ENCODE results near the gene C20orf96.

Gene C20orf96

DNA sequence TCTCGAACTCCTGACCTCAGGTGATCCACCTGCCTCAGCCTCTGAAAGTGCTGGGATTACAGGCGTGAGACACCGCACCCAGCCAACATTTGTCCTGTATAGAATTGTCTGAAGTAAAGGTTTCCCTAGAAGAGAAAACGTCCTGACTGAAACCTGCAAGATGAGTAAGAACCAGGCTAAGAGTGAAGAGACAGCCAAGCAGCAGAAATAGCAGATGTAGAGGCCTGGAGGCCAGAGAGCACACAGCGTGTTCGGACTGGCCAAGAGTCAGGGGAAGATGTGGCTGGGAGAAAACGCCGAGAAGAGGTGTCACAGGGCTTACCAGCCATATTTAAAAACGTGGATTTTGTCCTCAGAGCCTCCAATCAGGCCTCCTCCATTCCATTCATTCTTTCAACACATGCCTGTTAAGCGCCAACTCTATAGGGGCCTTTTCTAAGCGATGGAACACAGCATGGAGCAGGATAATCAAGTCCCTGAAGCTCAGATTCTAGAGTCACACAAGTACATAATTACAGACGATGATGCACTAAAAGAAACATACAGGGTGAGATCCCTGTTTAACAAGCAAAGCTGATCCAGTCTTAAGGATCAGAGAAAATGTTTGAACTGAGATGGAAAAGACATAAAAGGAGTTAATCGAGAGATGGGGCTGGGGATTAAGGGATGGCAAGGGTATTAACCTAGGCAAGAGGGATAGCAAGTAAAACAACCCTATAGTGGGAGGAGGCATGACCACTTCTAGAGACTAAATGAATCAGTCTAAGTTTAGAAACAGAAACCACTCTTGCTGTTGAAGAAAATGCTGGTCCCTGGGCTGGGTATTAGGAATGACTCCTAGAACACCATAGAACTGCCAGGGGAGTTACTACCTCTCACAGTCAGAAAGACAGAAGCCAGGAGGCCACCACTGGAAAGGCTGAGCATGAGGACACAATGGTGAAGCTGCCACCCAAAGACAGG is 11.6 kb upstream of the C20orf96 start:
- DNase-seq (ENCODE audit: low read depth) = no peak
- no peak overlapping the region for H3K4me3 ChIP-seq (ENCODE audit: control insufficient read depth, low read depth, low read length)
- TF ChIP-seq, protein P1, sequence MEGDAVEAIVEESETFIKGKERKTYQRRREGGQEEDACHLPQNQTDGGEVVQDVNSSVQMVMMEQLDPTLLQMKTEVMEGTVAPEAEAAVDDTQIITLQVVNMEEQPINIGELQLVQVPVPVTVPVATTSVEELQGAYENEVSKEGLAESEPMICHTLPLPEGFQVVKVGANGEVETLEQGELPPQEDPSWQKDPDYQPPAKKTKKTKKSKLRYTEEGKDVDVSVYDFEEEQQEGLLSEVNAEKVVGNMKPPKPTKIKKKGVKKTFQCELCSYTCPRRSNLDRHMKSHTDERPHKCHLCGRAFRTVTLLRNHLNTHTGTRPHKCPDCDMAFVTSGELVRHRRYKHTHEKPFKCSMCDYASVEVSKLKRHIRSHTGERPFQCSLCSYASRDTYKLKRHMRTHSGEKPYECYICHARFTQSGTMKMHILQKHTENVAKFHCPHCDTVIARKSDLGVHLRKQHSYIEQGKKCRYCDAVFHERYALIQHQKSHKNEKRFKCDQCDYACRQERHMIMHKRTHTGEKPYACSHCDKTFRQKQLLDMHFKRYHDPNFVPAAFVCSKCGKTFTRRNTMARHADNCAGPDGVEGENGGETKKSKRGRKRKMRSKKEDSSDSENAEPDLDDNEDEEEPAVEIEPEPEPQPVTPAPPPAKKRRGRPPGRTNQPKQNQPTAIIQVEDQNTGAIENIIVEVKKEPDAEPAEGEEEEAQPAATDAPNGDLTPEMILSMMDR (IDR thresholded peaks at IDR 0.05; ENCODE audit: control insufficient read depth, insufficient read depth, low read depth, low read length, missing control alignments) = no peak

DNA sequence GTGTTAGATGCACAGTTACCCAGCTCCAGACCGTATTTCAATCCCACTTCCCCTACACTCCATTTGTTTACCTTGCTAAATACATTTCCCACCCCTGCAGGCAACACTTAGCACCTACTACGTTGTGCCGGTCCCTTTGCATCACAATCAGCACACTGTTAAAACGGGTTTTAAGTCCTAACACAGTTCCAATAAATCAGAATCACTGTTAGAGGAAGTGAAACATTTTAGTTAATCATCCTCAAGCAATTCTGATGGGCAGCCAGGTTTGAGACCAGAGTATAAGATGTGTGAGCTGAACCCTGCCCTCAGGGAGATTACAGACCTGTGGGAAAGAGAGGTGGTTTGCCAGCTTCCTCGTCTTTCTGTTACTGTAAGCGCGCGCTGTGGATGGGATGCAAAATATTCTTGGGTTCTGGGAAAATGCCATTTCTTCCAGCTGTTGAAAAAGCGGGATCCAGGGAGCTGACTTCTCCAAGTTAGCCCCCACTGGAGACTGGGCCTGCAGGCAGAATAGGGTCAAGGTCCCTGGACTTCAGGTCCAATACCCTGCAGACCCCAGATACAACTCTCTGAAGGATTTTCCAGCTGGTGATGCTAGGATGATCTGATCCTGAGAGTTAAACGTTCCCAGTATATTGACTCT is 9.9 kb upstream of the C20orf96 start:
- TF ChIP-seq, protein P1 (IDR thresholded peaks at IDR 0.05; ENCODE audit: control insufficient read depth, insufficient read depth, low read depth, low read length, missing control alignments) = no peak
- no peak for DNase-seq (ENCODE audit: low read depth)
- H3K4me3 ChIP-seq (ENCODE audit: control insufficient read depth, low read depth, low read length) = no peak overlapping the region

DNA sequence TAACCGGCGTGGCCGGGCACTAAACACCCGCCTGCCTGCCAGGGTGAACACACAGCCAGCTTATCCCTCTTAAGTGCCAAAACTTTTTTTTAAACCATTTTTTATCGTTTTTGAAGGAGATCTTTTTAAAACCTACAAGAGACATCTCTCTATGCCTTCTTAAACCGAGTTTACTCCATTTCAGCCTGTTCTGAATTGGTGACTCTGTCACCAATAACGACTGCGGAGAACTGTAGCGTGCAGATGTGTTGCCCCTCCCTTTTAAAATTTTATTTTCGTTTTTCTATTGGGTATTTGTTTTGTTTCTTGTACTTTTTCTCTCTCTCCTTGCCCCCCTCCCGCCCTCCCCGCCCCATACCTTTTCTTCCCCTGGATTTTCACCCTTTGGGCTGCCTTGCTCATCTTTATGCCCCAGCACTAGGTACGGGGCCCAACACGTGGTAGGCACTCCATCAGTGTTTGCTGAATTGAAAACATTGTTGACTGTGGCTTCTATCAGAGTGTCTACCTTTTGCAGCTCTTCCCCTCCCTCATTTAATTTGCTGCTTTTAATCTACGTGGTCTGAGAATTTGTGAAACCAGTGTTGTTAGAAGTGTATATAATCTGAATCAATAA is 8.3 kb upstream of the C20orf96 start:
- H3K4me3 ChIP-seq (ENCODE audit: control insufficient read depth, low read depth, low read length) = peak overlapping the region; percentile 84
- no peak for DNase-seq (ENCODE audit: low read depth)
- TF ChIP-seq, protein P1 (IDR thresholded peaks at IDR 0.05; ENCODE audit: control insufficient read depth, insufficient read depth, low read depth, low read length, missing control alignments) = no peak

DNA sequence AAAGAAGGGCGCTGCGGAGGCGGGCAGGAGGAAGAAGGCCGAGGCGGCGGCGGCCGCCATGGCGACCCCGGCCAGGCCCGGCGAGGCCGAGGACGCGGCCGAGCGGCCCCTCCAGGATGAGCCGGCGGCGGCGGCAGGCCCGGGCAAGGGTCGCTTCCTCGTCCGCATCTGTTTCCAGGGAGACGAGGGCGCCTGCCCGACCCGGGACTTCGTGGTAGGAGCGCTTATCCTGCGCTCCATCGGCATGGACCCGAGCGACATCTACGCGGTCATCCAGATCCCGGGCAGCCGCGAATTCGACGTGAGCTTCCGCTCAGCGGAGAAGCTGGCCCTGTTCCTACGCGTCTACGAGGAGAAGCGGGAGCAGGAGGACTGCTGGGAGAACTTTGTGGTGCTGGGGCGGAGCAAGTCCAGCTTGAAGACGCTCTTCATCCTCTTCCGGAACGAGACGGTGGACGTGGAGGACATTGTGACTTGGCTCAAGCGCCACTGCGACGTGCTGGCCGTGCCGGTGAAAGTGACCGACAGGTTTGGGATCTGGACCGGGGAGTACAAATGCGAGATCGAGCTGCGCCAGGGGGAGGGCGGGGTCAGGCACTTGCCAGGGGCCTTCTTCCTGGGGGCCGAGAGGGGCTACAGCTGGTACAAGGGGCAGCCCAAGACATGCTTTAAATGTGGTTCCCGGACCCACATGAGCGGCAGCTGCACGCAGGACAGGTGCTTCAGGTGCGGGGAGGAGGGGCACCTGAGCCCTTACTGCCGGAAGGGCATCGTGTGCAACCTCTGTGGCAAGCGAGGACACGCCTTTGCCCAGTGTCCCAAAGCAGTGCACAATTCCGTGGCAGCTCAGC is 7.6 kb upstream of the C20orf96 start:
- TF ChIP-seq, protein P1 (IDR thresholded peaks at IDR 0.05; ENCODE audit: control insufficient read depth, insufficient read depth, low read depth, low read length, missing control alignments) = no peak
- peak overlapping the region; percentile 84 for H3K4me3 ChIP-seq (ENCODE audit: control insufficient read depth, low read depth, low read length)
- no peak for DNase-seq (ENCODE audit: low read depth)

DNA sequence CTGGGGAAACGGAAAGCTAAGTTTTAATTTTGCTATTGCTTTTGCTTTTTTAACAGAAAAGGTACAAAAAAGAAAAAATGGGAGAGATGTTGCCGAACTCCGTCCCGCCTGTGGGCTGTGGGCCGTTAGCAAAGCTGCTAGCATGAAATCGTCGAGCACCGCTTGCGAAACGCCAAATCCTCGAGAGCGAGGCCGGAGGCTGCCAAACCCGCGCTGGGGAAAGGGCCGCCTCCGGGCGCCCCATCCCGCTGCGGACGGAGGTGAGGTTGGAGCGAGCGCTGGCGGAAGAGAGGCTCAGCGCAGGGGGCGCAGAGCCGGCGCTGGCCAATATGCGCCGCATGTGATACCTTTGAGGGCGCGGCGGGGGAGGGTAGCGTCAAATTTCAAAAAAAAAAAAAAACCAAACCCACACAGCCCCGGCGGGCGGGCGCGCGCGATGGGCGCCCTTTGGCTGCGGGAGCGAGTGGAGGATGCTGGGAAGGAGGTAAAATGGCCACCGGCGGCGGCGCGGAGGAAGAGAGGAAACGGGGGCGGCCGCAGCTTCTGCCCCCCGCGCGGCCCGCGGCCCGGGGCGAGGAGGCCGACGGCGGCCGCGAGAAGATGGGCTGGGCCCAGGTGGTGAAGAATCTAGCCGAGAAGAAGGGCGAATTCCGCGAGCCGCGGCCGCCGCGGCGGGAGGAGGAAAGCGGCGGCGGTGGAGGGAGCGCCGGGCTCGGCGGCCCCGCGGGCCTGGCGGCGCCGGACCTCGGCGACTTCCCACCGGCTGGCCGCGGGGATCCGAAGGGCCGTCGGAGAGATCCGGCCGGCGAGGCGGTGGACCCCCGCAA is 6.8 kb upstream of the C20orf96 start, which contains the start of gene ZCCHC3:
Gene ZCCHC3 (plus strand): TSS at position 473 of the 827 bp plus-strand sequence. CDS start 17 bp downstream, at position 490.
- H3K4me3 ChIP-seq (ENCODE audit: control insufficient read depth, low read depth, low read length) = peak within 1 kb of the TSS; percentile 84
- TF ChIP-seq, protein P1 (IDR thresholded peaks at IDR 0.05; ENCODE audit: control insufficient read depth, insufficient read depth, low read depth, low read length, missing control alignments) = no peak
- peak; percentile 80 for DNase-seq (ENCODE audit: low read depth)
